ENCODE data around the gene HSDL2.

The HSDL2 gene

GRCh38 chr9:112505086-112505485 lies 125.2 kb downstream of the HSDL2 start:
- Histone ChIP-seq H3K9me3 (ENCODE audit: insufficient read depth, low read depth, low read length) (no peaks in the 10 kb centered on the region), H3F3A (ENCODE audit: low read depth) (no peaks in the 10 kb centered on the region), H2AFZ (ENCODE audit: low read length) (no peak overlapping the region), H3K27me3 (ENCODE audit: insufficient read depth, low read length, poor library complexity, severe bottlenecking) (no peaks in the 10 kb centered on the region), H3K36me3 (ENCODE audit: insufficient read depth, low read length) (no peaks in the 10 kb centered on the region), H3K9ac (ENCODE audit: low read depth, low read length, poor library complexity, severe bottlenecking) (no peak overlapping the region), H3K4me1 (ENCODE audit: insufficient read depth, low read length, poor library complexity, severe bottlenecking) (peaks cover 16% of the 10 kb centered on the region), H4K20me1 (ENCODE audit: insufficient read depth, low read length, poor library complexity, severe bottlenecking) (peaks cover 55% of the 10 kb centered on the region), H3K79me2 (ENCODE audit: insufficient read depth, low read length) (peaks cover 91% of the 10 kb centered on the region), H3K4me2 (ENCODE audit: low read depth, low read length, poor library complexity, severe bottlenecking) (no peak overlapping the region), H3K9me2 (replicated peaks; ENCODE audit: low read depth, low read length) (no peaks in the 10 kb centered on the region), H3K4me3 (ENCODE audit: low read length, poor library complexity, severe bottlenecking) (no peak overlapping the region)
- TF ChIP-seq EZH2phosphoT487 (IDR thresholded peaks at IDR 0.05; ENCODE audit: borderline replicate concordance) = no peak

- Histone ChIP-seq H3K9me2 (replicated peaks; ENCODE audit: low read depth, low read length) (no peaks in the 10 kb centered on the region), H3K4me2 (ENCODE audit: low read depth, low read length, poor library complexity, severe bottlenecking) (no peak overlapping the region), H3K9ac (ENCODE audit: low read depth, low read length, poor library complexity, severe bottlenecking) (no peak overlapping the region), H3K4me1 (ENCODE audit: insufficient read depth, low read length, poor library complexity, severe bottlenecking) (peaks cover 21% of the 10 kb centered on the region), H3K79me2 (ENCODE audit: insufficient read depth, low read length) (peaks cover 94% of the 10 kb centered on the region), H3K36me3 (ENCODE audit: insufficient read depth, low read length) (no peaks in the 10 kb centered on the region), H3K9me3 (ENCODE audit: insufficient read depth, low read depth, low read length) (no peaks in the 10 kb centered on the region), H3F3A (ENCODE audit: low read depth) (no peaks in the 10 kb centered on the region), H3K4me3 (ENCODE audit: low read length, poor library complexity, severe bottlenecking) (no peak overlapping the region), H4K20me1 (ENCODE audit: insufficient read depth, low read length, poor library complexity, severe bottlenecking) (peaks cover 60% of the 10 kb centered on the region), H3K27me3 (ENCODE audit: insufficient read depth, low read length, poor library complexity, severe bottlenecking) (no peaks in the 10 kb centered on the region), H2AFZ (ENCODE audit: low read length) (no peak overlapping the region)
- TF ChIP-seq CTCF (conservative IDR thresholded peaks at IDR 0.05; ENCODE audit: low read length) (no peak), EZH2phosphoT487 (IDR thresholded peaks at IDR 0.05; ENCODE audit: borderline replicate concordance) (no peak)
These were observed 125.7 kb downstream of the HSDL2 start for GRCh38 chr9:112505607-112506006.

GRCh38 chr9:112506571-112506970 lies 126.7 kb downstream of the HSDL2 start:
- H3F3A ChIP-seq (ENCODE audit: low read depth) = no peaks in the 10 kb centered on the region
- H3K9ac ChIP-seq (ENCODE audit: low read depth, low read length, poor library complexity, severe bottlenecking) = no peak overlapping the region
- H3K4me2 ChIP-seq (ENCODE audit: low read depth, low read length, poor library complexity, severe bottlenecking) = no peak overlapping the region
- no peaks in the 10 kb centered on the region for H3K9me2 ChIP-seq (replicated peaks; ENCODE audit: low read depth, low read length)
- H3K79me2 ChIP-seq (ENCODE audit: insufficient read depth, low read length) = peaks cover 94% of the 10 kb centered on the region
- no peaks in the 10 kb centered on the region for H3K27me3 ChIP-seq (ENCODE audit: insufficient read depth, low read length, poor library complexity, severe bottlenecking)
- H2AFZ ChIP-seq (ENCODE audit: low read length) = no peak overlapping the region
- no peak overlapping the region for H3K4me3 ChIP-seq (ENCODE audit: low read length, poor library complexity, severe bottlenecking)
- no peaks in the 10 kb centered on the region for H3K9me3 ChIP-seq (ENCODE audit: insufficient read depth, low read depth, low read length)
- H3K36me3 ChIP-seq (ENCODE audit: insufficient read depth, low read length) = no peaks in the 10 kb centered on the region
- peaks cover 23% of the 10 kb centered on the region for H3K4me1 ChIP-seq (ENCODE audit: insufficient read depth, low read length, poor library complexity, severe bottlenecking)
- peaks cover 61% of the 10 kb centered on the region for H4K20me1 ChIP-seq (ENCODE audit: insufficient read depth, low read length, poor library complexity, severe bottlenecking)
- TF ChIP-seq CTCF (conservative IDR thresholded peaks at IDR 0.05; ENCODE audit: low read length) = no peak
- no peak for TF ChIP-seq EZH2phosphoT487 (IDR thresholded peaks at IDR 0.05; ENCODE audit: borderline replicate concordance)

GRCh38 chr9:112507001-112507680 lies 127.2 kb downstream of the HSDL2 start:
- H4K20me1 ChIP-seq (ENCODE audit: insufficient read depth, low read length, poor library complexity, severe bottlenecking) = peaks cover 62% of the 10 kb centered on the region
- H3K9me2 ChIP-seq (replicated peaks; ENCODE audit: low read depth, low read length) = no peaks in the 10 kb centered on the region
- no peak overlapping the region for H3K4me2 ChIP-seq (ENCODE audit: low read depth, low read length, poor library complexity, severe bottlenecking)
- H3K4me3 ChIP-seq (ENCODE audit: low read length, poor library complexity, severe bottlenecking) = no peak overlapping the region
- no peak overlapping the region for H2AFZ ChIP-seq (ENCODE audit: low read length)
- no peak for TF ChIP-seq EZH2phosphoT487 (IDR thresholded peaks at IDR 0.05; ENCODE audit: borderline replicate concordance)
- TF ChIP-seq CTCF (conservative IDR thresholded peaks at IDR 0.05; ENCODE audit: low read length) = no peak
- H3K4me1 ChIP-seq (ENCODE audit: insufficient read depth, low read length, poor library complexity, severe bottlenecking) = peaks cover 18% of the 10 kb centered on the region
- no peaks in the 10 kb centered on the region for H3F3A ChIP-seq (ENCODE audit: low read depth)
- no peak overlapping the region for H3K9ac ChIP-seq (ENCODE audit: low read depth, low read length, poor library complexity, severe bottlenecking)
- H3K36me3 ChIP-seq (ENCODE audit: insufficient read depth, low read length) = no peaks in the 10 kb centered on the region
- H3K79me2 ChIP-seq (ENCODE audit: insufficient read depth, low read length) = peaks cover 90% of the 10 kb centered on the region
- H3K9me3 ChIP-seq (ENCODE audit: insufficient read depth, low read depth, low read length) = no peaks in the 10 kb centered on the region
- no peaks in the 10 kb centered on the region for H3K27me3 ChIP-seq (ENCODE audit: insufficient read depth, low read length, poor library complexity, severe bottlenecking)

Measured in Loucy (cell line).